ENCODE results near the gene CACNB1.
"Not testable (repeated sequence)": the region's sequence is repeated elsewhere in the genome, so short reads cannot be mapped to it uniquely, and the experiment has no call there.

CACNB1 gene

DNA sequence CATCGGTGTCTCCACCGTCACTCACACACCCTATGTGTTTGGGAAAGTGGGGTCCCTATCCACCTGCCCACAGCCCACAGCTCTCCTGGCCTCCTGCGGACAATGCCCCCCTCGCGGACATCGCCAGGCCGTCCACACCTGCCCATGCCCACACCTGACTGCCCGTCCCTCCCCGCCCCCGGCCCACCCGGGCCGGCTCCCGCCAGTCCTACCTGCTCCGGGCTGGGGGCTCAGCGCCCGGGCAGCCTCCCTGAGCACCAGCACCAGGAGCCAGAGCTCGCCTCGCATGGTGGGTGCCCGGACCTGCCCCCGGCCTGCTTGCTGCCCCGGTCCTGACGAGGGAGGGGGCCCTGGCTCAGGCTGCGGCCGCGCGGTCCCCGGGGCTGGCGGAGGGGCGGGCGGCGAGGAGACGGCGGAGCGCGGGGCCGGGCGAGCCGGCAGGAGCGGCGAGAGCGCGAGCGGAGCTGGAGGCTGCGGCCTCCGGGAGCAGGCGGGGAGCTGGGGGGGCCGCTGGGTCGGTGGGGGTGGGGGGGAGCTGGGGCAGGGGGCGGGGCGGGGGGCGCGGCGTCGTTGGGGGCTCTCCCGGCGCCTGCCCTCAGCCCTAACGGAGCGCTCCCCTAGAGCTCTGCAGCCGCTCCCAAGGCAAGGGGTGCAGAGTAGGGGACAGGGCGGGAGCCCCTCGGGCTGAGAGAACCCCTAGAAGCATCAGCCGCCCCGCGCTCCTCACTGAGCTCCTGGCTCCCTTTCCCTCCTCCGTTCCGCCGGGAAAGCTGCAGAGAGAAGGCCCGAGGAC is 46.1 kb downstream of the CACNB1 start, which contains the start of gene PLXDC1:
Gene PLXDC1 (minus strand): TSS at position 488 of the 793 bp plus-strand sequence. CDS start 200 bp downstream, at position 288.
- DNase-seq (ENCODE audit: low read depth): no peak

DNA sequence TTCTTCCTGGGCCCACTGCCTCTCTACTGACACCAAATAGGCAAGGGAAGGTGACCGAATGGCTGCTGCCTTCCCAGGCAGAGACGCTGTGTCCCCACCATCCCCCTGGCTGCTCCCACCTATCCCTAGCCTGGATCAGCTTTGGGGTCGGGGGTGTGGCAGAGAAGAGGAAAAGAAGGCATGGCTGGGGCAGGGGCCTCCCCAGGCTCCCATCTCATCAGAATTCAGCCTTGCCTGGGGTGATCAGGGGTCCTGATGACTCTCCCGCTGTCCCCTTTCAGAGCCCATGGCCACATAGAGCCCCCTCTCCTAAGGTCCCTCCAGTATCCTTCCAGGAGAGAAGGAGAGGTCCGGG is 46.7 kb downstream of the CACNB1 start:
- no peak for DNase-seq (ENCODE audit: low read depth)

DNA sequence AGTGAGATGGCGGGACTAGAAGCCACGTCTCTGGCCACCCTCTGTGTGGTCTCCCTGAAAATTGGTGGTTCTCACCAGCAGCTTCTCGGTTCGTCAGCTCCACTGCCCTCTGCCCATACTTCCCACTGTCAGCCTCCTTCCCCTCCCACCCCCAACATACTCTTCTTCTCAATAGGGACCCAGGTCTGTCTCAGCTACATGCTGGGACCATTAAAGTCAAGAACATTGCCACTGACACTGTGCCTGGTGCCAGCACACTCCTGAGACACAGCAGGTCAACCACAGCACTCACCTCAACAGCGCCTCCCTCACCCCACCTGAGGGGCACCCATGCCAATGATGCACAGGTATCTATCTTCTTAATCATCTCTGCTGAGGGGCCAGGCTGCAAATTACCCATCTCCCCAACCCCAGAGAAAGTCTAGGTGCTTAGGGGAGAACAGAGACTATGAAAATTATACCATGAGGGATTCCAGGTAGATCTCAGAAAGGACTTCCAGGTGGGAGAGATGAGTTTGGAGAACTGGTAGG is 47.3 kb downstream of the CACNB1 start:
- no peak for DNase-seq (ENCODE audit: low read depth)

DNA sequence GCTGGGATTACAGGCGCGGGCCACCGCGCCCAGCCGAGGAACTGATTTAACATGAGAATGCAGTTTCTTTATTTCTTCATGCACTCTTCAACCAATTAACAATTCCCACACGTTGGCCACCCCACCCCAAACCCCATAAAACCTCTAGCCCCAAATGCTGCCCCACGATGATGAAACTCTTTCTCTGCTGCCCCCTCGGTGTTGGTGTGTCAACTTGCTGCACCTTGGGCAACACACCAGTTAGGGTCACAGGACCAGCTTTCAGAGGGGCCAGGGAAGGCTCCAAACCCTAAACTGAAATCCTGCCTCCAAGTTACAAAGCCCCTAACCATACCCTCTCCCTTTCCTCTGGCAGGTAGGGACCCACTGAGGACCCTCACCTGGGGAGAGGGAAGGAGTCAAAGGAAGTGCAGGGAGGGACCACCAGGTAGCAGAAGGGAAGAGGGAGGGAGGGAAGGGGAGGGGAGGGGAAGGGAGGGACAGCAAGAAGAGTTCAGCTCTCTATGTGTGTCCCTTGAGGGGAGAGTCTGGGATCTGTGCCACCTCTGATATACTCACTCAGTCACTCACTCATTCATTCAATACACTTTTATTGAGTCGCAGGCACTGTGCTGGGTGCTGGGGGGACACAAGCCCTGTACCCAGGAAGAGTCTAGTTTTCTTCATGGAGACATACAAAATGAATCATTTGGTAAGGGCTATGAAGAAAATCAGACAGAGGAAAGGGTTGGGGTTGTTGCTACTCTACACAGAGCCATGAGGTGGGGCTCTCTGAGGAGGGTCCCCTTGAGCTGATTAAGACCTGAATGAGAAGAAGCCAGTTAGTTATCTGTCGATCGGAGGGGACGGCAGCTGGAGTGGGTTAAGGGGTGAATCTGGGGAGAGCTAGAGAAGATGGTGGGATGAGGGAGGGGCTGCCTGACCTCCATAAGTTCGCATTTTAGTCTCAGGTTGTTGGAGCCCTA is 50.0 kb downstream of the CACNB1 start:
- DNase-seq (ENCODE audit: low read depth): no peak

DNA sequence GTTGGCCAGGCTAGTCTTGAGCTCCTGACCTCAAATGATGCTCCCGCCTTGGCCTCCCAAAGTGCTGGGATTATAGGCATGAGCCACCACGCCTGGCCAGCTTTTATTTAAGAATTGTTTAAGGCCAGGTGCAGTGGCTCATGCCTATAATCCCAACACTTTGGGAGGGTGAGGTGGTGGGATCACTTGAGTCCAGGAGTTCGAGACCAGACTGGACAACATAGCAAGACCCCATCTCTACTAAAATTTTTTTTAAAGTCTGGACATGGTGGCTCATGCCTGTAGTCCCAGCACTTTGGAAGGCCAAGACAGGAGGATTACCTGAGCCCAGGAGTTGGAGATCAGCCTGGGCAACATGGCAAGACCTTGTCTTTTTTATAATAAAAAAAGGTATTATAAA is 51.2 kb downstream of the CACNB1 start:
- DNase-seq (ENCODE audit: low read depth): no peak

- DNase-seq (ENCODE audit: low read depth): no peak
Measured at GRCh38 chr17:39145143-39145542, 52.3 kb downstream of the CACNB1 start.

DNA sequence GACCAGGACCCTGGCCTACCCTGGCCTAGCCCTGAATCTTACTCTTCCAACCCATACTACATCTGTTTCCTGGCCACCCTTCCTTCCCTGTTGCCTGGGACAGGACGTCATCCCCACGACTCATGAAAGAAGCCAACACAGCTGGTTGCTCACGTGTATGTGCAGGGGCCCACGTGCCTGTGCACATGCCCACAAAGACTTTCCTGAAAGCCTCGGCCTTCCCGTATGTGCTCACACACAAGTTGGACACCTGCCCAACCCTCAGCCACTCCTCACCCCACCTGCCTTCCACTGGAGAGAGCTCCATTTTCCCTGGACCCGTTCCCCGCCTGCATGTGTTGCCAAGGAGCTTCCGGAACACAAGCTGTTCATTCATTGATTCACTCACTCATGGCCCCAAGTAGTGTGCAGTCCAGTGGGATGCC is 53.0 kb downstream of the CACNB1 start:
- peak; percentile 69 for DNase-seq (ENCODE audit: low read depth)

GRCh38 chr17:39143552-39144093 is 53.8 kb downstream of the CACNB1 start:
- DNase-seq (ENCODE audit: low read depth): no peak

DNA sequence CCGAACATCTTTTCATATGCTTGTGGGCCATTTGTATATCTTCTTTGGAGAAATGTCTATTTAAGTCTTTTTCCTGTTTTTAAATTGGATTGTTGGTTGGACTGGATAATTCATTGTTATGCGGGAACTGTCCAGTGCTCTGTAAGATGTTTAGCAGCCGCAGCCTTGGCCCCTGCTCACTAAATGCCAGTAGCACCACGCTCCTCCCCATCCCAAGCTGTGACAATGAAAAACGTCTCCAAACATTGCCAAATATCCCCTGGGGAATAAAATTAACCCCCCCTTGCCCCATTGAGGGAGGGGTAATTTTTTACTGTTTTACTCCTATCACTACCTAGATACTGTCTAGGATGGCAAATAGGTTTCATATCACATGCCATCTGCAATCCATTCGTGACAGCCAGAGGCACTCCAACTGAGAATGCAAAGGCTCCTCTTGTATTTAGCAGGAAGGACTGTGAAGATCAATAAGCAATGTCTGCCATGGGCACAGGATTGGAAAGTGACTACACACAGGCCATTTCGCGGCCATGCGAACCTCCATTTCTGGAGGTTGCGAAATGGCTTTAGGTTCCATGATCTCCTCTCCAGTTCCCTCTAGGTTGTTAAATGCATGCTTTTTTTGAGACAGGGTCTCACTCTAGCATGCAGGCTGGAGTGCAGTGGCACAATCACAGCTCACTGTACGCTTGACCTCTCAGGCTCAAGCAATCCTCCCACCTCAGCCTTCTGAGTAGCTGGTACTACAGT is 55.4 kb downstream of the CACNB1 start:
- no peak for DNase-seq (ENCODE audit: low read depth)

DNA sequence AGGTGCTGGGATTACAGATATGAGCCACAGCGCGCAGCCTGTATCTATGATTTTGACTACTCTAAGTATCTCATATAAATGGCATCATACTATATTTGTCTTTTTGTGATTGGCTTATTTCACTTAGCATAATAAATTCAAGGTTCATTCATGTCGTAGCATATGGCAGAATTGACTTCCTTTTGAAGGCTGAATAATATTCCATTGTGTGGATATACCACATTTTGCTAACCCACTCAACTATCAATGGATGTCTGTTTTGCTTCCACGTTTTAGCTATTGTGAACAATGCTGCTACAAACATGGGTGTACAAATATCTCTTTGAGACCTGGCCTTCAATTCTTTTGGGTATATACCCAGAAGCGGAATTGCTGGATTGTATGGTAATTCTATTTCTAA is 56.2 kb downstream of the CACNB1 start:
- DNase-seq (ENCODE audit: low read depth): no peak

GRCh38 chr17:39139561-39139960 is 57.9 kb downstream of the CACNB1 start:
- DNase-seq (ENCODE audit: low read depth): no peak

GRCh38 chr17:39139161-39139511 is 58.3 kb downstream of the CACNB1 start:
- peak; percentile 84 for DNase-seq (ENCODE audit: low read depth)

DNA sequence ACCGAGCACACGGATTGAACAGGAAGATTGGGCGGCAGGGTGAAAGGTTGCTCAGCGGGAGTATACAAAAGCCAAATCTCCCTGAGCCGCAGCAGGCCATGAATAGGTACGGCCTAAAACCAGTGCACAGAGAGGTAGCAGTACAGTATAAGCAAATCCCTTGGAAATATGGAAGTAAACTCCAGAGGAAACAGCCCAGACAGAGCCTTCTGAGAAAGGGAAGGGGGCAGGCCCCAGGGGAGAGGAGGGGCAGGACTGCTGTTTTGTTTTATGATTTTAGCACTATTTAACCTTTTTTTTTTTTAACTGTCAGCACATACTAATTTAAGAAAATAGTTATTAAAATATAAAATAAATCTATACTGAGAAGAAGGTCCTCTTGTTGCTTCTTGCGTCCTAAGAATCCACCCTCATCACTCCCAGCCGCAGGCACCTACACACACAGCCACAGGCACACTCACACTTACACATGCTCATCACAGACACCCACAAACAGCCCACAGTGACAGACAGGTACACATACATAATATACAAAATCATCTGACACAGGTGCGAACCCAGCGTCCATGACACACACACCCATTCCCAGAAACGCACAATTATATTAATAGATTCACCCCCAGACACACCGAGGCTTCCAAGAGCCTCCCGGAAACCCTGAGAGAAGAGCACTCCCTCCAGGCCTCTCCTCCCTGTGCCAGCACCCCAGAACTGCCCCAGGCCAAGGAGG is 58.9 kb downstream of the CACNB1 start:
- no peak for DNase-seq (ENCODE audit: low read depth)

DNA sequence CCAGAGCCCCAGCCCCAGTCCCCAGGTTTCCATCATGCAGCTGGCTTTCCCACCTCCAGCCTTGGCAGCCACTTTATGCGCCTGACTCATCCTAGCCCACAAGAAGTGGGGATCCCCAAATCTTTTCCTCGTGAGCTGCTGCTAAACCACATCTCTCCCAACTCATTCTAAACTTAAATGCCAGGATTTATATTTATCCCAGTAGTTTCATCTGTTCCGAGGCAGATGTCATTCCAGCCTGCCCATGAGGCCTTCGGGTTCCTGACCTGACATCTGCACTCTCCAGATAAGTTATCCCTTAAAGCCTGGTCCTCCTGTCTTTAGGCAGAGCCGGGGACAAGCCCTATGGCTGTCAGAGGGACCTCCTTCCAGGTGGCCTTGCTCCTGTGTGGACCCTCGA is 62.6 kb downstream of the CACNB1 start:
- peak; percentile 45 for DNase-seq (ENCODE audit: low read depth)

DNA sequence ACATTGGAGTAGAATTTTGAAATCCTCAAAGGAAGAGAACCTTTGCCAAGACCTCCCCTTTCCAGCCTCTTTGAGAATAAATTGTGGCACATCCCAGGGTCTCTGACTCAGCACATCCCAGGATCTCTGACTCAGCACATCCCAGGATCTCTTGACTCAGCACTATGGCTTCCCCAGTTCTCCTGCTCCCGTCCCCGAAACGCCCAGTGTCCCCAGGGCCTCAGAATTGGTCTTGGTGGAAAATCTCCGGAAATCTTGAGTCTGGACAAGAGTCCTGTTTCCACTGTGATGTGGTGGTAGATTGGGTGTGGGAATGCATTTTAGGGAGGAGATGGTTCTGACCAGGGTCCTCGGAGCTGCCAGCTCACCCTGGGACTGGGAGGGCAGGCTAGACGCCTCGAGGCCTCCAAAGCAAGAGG is 65.3 kb downstream of the CACNB1 start:
- DNase-seq (ENCODE audit: low read depth): peak; percentile 51

DNA sequence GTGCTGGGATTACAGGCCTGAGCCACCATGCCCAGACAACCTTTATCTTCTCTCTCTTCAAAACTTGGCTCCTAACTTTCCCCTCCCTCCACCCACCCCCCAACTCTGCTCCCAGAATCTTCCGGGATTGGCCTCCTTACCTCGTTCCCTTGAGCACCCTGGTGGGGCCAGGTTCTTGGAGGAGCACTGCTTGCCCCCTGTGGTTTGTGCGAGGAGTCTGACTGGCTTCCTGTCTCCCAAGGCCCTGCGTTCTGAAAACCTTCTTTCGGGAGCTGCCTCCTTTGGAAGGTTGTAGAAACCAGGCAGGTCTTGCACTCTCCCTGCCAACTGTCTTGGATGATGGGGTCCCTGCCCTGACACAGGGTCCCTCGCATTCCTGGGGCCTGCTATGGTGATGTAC is 65.9 kb downstream of the CACNB1 start:
- DNase-seq (ENCODE audit: low read depth): no peak

- no peak for DNase-seq (ENCODE audit: low read depth)
Measured at GRCh38 chr17:39130205-39130604, 67.3 kb downstream of the CACNB1 start.

- not testable (repeated sequence) for DNase-seq (ENCODE audit: low read depth)
Measured at GRCh38 chr17:39129544-39129943, 67.9 kb downstream of the CACNB1 start.

GRCh38 chr17:39126436-39126835 is 71.0 kb downstream of the CACNB1 start:
- no peak for DNase-seq (ENCODE audit: low read depth)

GRCh38 chr17:39125143-39125875 is 72.2 kb downstream of the CACNB1 start:
- no peak for DNase-seq (ENCODE audit: low read depth)
